Suprapubic skin (tissue), 4 donors: ENCODE data around the gene ERCC2. TPM values are rescaled to one million over a fixed set of nuclear protein-coding genes. Genes with fewer than 3 reads are reported as not detected.

Experiments
- DNase-seq, 2 donors: peaks; one replicate each; pipeline ENCODE4 v3.0.0-alpha.2; 2019; ENCODE audit warnings: low spot score in 2 of 2
- H3K27ac ChIP-seq: fragments of 200-600 bp; sonication (generic); one replicate; pipeline ENCODE4 v1.5.1; 2019
- H3K27me3 ChIP-seq: fragments of 200-600 bp; sonication (generic); one replicate; pipeline ENCODE4 v1.5.1; 2019
- H3K36me3 ChIP-seq: fragments of 200-600 bp; sonication (generic); one replicate; pipeline ENCODE4 v1.5.1; 2019
- H3K4me1 ChIP-seq: fragments of 200-600 bp; sonication (generic); one replicate; pipeline ENCODE4 v1.5.1; 2019
- H3K4me3 ChIP-seq: fragments of 200-600 bp; sonication (generic); one replicate; pipeline ENCODE4 v1.5.1; 2019; ENCODE audit warnings: mild to moderate bottlenecking
- H3K9me3 ChIP-seq: fragments of 200-600 bp; sonication (generic); one replicate; pipeline ENCODE4 v1.5.1; 2019
- EP300 ChIP-seq: sonication (generic); formaldehyde crosslinking; IDR thresholded peaks from one replicate; pipeline ENCODE4 v1.6.1; 2017; ENCODE audit warnings: antibody characterized with exemption
- POLR2A ChIP-seq, 2 donors: fragments of 450-650 bp; IDR thresholded peaks; one replicate each; pipeline ENCODE4 v1.6.1; 2017; ENCODE audit warnings: antibody characterized with exemption in 2 of 2, mild to moderate bottlenecking in 2 of 2, moderate library complexity in 2 of 2
- POLR2AphosphoS5 ChIP-seq, 3 donors: sonication (generic); formaldehyde crosslinking; IDR thresholded peaks; one replicate each; pipeline ENCODE4 v1.6.1; 2017; ENCODE audit warnings: antibody characterized with exemption in 3 of 3
- WGBS: methylation state at CpG from one replicate; pipeline ENCODE4 v1.1.5; 2018; 5-methylcytosine and 5-hydroxymethylcytosine counted together
- total RNA-seq, 4 donors: library from RNA; depleted of rRNA; stranded (reverse); fragments of >200 nt; gene quantifications; one replicate each; pipeline ENCODE4 v1.1.0, GENCODE V29; 2016
- TF ChIP-seq, protein P1 (sequence below), 2 donors: fragments of 200-600 bp in 1 of 2; fragments of 450-650 bp in 1 of 2; sonication (generic) in 1 of 2; IDR thresholded peaks; one replicate each; pipeline ENCODE4 v1.5.1; 2016 to 2019; ENCODE audit warnings: antibody characterized with exemption in 2 of 2, mild to moderate bottlenecking in 1 of 2, moderate library complexity in 1 of 2

Gene ERCC2
- total RNA-seq, 4 donors from 2014 or later = 10.2 to 22.3 (median 14.1) TPM

DNA sequence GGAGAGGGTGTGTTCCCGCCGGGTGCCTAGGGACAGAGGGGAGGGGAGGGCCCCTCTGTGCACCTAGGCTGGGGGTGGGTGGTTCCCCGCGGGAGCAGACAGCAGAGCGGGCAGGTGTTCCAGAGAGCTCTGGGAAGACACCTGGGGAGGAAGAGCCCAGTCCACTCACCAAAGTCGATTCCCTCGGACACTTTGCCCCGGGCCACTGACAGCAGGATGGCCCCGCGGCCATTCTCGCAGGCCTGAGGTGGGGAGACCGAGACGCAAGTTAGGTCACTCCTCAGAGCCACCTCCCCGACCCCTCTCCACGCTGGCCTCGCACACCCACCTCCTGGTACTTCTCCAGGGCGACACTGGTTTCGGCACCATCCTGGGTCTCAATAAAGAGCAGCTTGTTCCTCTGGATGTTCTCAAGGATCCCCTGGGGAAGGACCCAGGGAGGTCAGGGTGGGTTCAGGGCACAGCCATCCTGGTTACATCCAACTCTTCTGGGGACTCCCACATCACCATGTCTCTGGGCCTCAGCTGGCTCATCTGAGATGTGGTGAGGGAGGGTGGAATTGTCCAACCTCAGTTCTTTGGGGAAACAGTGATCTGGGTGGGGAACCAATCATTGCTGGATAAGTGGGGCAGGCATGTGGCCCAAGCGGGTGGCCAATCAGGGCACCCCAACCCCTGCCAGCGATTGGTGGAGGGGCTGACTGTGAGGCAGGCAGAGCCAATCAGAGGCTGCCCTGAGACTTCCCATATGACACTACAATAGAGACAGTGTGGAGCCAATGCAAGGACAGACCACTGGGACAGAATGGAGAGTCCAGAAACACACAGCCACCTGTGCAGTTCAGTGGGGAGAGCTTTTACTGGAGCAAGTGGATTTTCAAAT is 17.2 kb downstream of the ERCC2 start:
- Histone ChIP-seq H3K27me3 (no peaks in the 10 kb centered on the region), H3K9me3 (no peaks in the 10 kb centered on the region), H3K36me3 (peaks cover 70% of the 10 kb centered on the region), H3K4me3 (no peak overlapping the region), H3K4me1 (no peaks in the 10 kb centered on the region), H3K27ac (no peak overlapping the region)
- no peak for DNase-seq
- 96% methylated on average over 8 of the region's 20 CpGs for WGBS
- TF ChIP-seq, protein P1, sequence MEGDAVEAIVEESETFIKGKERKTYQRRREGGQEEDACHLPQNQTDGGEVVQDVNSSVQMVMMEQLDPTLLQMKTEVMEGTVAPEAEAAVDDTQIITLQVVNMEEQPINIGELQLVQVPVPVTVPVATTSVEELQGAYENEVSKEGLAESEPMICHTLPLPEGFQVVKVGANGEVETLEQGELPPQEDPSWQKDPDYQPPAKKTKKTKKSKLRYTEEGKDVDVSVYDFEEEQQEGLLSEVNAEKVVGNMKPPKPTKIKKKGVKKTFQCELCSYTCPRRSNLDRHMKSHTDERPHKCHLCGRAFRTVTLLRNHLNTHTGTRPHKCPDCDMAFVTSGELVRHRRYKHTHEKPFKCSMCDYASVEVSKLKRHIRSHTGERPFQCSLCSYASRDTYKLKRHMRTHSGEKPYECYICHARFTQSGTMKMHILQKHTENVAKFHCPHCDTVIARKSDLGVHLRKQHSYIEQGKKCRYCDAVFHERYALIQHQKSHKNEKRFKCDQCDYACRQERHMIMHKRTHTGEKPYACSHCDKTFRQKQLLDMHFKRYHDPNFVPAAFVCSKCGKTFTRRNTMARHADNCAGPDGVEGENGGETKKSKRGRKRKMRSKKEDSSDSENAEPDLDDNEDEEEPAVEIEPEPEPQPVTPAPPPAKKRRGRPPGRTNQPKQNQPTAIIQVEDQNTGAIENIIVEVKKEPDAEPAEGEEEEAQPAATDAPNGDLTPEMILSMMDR (IDR thresholded peaks at IDR 0.05) = no peak
- TF ChIP-seq POLR2AphosphoS5 (IDR thresholded peaks at IDR 0.05) (no peak), EP300 (no peak), POLR2A (IDR thresholded peaks at IDR 0.05) (no peak)

DNA sequence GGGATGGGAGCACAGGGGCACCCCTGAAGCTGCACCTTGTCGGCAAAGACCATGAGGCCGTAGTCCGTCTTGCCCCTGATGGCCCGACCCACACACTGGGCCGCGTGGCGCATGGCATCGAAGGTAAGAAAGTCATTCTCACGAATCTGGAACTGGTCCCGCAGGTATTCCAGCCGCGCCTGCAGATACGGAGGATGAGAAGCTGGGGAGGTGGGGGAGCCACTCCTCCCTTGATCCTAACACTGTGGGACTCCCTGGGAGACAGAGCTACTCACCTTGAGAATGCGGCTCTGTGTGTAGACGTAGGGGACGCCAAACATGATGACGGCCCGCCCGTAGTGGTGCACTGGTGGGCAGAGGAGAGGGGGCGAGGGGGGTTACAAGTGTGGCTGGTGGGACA is 17.9 kb downstream of the ERCC2 start:
- Histone ChIP-seq H3K4me3 (no peak overlapping the region), H3K4me1 (no peaks in the 10 kb centered on the region), H3K9me3 (no peaks in the 10 kb centered on the region), H3K27ac (no peak overlapping the region), H3K27me3 (peaks cover 4% of the 10 kb centered on the region), H3K36me3 (peaks cover 77% of the 10 kb centered on the region)
- TF ChIP-seq, protein P1 (IDR thresholded peaks at IDR 0.05) = no peak
- no peak for TF ChIP-seq POLR2A (IDR thresholded peaks at IDR 0.05)
- no peak for TF ChIP-seq POLR2AphosphoS5 (IDR thresholded peaks at IDR 0.05)
- TF ChIP-seq EP300 = no peak
- 86% methylated on average over 16 of the region's 20 CpGs for WGBS
- DNase-seq = no peak

- peaks cover 8% of the 10 kb centered on the region for H3K27me3 ChIP-seq
- H3K4me3 ChIP-seq = no peak overlapping the region
- no peaks in the 10 kb centered on the region for H3K4me1 ChIP-seq
- H3K9me3 ChIP-seq = no peaks in the 10 kb centered on the region
- no peak overlapping the region for H3K27ac ChIP-seq
- TF ChIP-seq EP300 (no peak), POLR2AphosphoS5 (IDR thresholded peaks at IDR 0.05) (no peak), POLR2A (IDR thresholded peaks at IDR 0.05) (no peak)
- TF ChIP-seq, protein P1 (IDR thresholded peaks at IDR 0.05) = no peak
- no peak for DNase-seq
- 88% methylated on average over 10 of the region's 15 CpGs for WGBS
- peaks cover 76% of the 10 kb centered on the region for H3K36me3 ChIP-seq
These were observed 18.3 kb downstream of the ERCC2 start for GRCh38 chr19:45352062-45352461.

DNA sequence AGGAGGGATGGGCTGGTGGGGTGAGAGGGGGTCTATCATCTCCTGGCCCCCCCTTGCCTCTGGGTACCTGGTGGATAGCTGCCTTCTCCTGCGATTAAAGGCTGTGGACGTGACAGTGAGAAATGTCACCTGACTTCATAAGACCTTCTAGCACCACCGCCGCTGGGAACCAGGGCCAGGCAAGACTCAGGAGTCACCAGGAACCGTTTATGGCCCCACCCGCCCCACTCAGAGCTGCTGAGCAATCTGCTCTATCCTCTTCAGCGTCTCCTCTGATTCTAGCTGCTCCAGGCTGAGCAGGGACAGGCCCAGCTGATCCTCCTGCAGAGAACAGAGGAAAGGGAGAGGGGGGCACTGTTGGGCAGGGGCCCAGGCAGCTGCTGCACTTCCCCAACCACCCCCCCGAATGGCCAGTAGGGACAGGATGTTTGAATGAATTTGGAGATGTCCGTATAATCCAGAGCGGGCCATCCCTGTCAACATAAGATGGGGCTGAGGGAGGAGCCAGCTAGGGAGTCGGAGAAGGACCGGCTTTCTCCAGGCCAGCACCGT is 18.9 kb downstream of the ERCC2 start:
- Histone ChIP-seq H3K36me3 (peaks cover 73% of the 10 kb centered on the region), H3K27ac (no peak overlapping the region), H3K27me3 (peaks cover 13% of the 10 kb centered on the region), H3K4me1 (no peaks in the 10 kb centered on the region), H3K9me3 (no peaks in the 10 kb centered on the region), H3K4me3 (no peak overlapping the region)
- no peak for TF ChIP-seq POLR2AphosphoS5 (IDR thresholded peaks at IDR 0.05)
- TF ChIP-seq POLR2A (IDR thresholded peaks at IDR 0.05) = no peak
- TF ChIP-seq EP300 = no peak
- TF ChIP-seq, protein P1 (IDR thresholded peaks at IDR 0.05) = no peak
- 75% methylated on average over 8 of the region's 13 CpGs for WGBS
- DNase-seq = no peak

- WGBS = 87% methylated on average over 4 of the region's 17 CpGs
- Histone ChIP-seq H3K36me3 (peaks cover 67% of the 10 kb centered on the region), H3K9me3 (no peaks in the 10 kb centered on the region), H3K4me3 (no peak overlapping the region), H3K4me1 (peaks cover 7% of the 10 kb centered on the region), H3K27me3 (peaks cover 20% of the 10 kb centered on the region), H3K27ac (no peak overlapping the region)
- no peak for DNase-seq
- no peak for TF ChIP-seq POLR2AphosphoS5 (IDR thresholded peaks at IDR 0.05)
These were observed 19.8 kb downstream of the ERCC2 start for GRCh38 chr19:45350477-45351058.
